Subcutaneous abdominal adipose tissue (tissue), 5 donors: Measurements from ENCODE around the gene NALCN.

Experiments
- H3K27ac ChIP-seq: one replicate; pipeline ENCODE4 v1.7.0; 2013; ENCODE audit warnings: low read depth, mild to moderate bottlenecking, inconsistent platforms, low read length, moderate library complexity
- H3K27me3 ChIP-seq, 5 donors: one replicate each; pipeline ENCODE4 v1.7.0; 2013; ENCODE audit warnings: low read length in 5 of 5, inconsistent platforms in 1 of 5; ENCODE audit not compliant: control insufficient read depth in 5 of 5, insufficient read depth in 4 of 5
- H3K36me3 ChIP-seq, 5 donors: one replicate each; pipeline ENCODE4 v1.7.0; 2013; ENCODE audit warnings: low read length in 5 of 5; ENCODE audit not compliant: control insufficient read depth in 5 of 5, insufficient read depth in 5 of 5
- H3K4me1 ChIP-seq, 5 donors: one replicate each; pipeline ENCODE4 v1.7.0; 2013; ENCODE audit warnings: low read length in 5 of 5, mild to moderate bottlenecking in 3 of 5, moderate library complexity in 1 of 5; ENCODE audit not compliant: control insufficient read depth in 5 of 5, insufficient read depth in 5 of 5
- H3K4me3 ChIP-seq, 5 donors: one replicate each; pipeline ENCODE4 v1.7.0; 2013; ENCODE audit warnings: low read length in 5 of 5, low read depth in 1 of 5
- H3K9ac ChIP-seq, 5 donors: one replicate each; pipeline ENCODE4 v1.7.0; 2013; ENCODE audit warnings: low read length in 5 of 5, mild to moderate bottlenecking in 4 of 5, moderate library complexity in 3 of 5
- H3K9me3 ChIP-seq, 5 donors: one replicate each; pipeline ENCODE4 v1.7.0; 2013; ENCODE audit warnings: low read length in 5 of 5; ENCODE audit not compliant: control insufficient read depth in 5 of 5
- donor health status: healthy.
- donor health status: healthy.
- donor health status: healthy.
- donor health status: healthy.
- donor health status: healthy.

Gene NALCN

GRCh38 chr13:101025925-101026324 lies 390.4 kb downstream of the NALCN start:
- Histone ChIP-seq H3K9me3 (no peaks in the 10 kb centered on the region), H3K36me3 (no peaks in the 10 kb centered on the region), H3K27me3 (no peaks in the 10 kb centered on the region), H3K4me1 (peaks cover 0 to 16% (median 0%) of the 10 kb centered on the region in 5 donors), H3K4me3 (no peak overlapping the region), H3K9ac (no peak overlapping the region), H3K27ac (no peak overlapping the region)

- Histone ChIP-seq H3K27me3 (no peaks in the 10 kb centered on the region), H3K27ac (no peak overlapping the region), H3K9me3 (no peaks in the 10 kb centered on the region), H3K36me3 (no peaks in the 10 kb centered on the region), H3K4me3 (no peak overlapping the region), H3K4me1 (peaks cover 0 to 17% (median 0%) of the 10 kb centered on the region in 5 donors), H3K9ac (no peak overlapping the region)
Observed at GRCh38 chr13:101025519-101025918, 390.8 kb downstream of the NALCN start.

GRCh38 chr13:101019126-101019525 lies 397.2 kb downstream of the NALCN start:
- Histone ChIP-seq H3K36me3 (no peaks in the 10 kb centered on the region), H3K4me3 (peak overlapping the region in 1 of 5 donors; percentile 28), H3K27me3 (peaks cover 0 to 2% (median 0%) of the 10 kb centered on the region in 5 donors), H3K9me3 (no peaks in the 10 kb centered on the region), H3K4me1 (peaks cover 0 to 24% (median 5%) of the 10 kb centered on the region in 5 donors), H3K9ac (no peak overlapping the region), H3K27ac (no peak overlapping the region)

GRCh38 chr13:101018720-101019119 lies 397.6 kb downstream of the NALCN start:
- Histone ChIP-seq H3K4me3 (peak overlapping the region in 1 of 5 donors; percentile 28), H3K27ac (no peak overlapping the region), H3K9ac (no peak overlapping the region), H3K9me3 (no peaks in the 10 kb centered on the region), H3K27me3 (peaks cover 0 to 2% (median 0%) of the 10 kb centered on the region in 5 donors), H3K4me1 (peaks cover 0 to 24% (median 5%) of the 10 kb centered on the region in 5 donors), H3K36me3 (no peaks in the 10 kb centered on the region)

GRCh38 chr13:101017123-101017872 lies 399.0 kb downstream of the NALCN start:
- H3K9me3 ChIP-seq, result no peaks in the 10 kb centered on the region
- H3K9ac ChIP-seq, result no peak overlapping the region
- no peak overlapping the region for H3K4me3 ChIP-seq
- no peak overlapping the region for H3K27ac ChIP-seq
- peaks cover 0 to 24% (median 5%) of the 10 kb centered on the region in 5 donors for H3K4me1 ChIP-seq
- no peaks in the 10 kb centered on the region for H3K36me3 ChIP-seq
- H3K27me3 ChIP-seq, result peaks cover 0 to 2% (median 0%) of the 10 kb centered on the region in 5 donors

- Histone ChIP-seq H3K27me3 (peaks cover 0 to 2% (median 0%) of the 10 kb centered on the region in 5 donors), H3K27ac (no peak overlapping the region), H3K4me3 (no peak overlapping the region), H3K36me3 (no peaks in the 10 kb centered on the region), H3K9me3 (no peaks in the 10 kb centered on the region), H3K9ac (no peak overlapping the region), H3K4me1 (peaks cover 0 to 24% (median 5%) of the 10 kb centered on the region in 5 donors)
Observed at GRCh38 chr13:101016475-101016874, 399.8 kb downstream of the NALCN start.

GRCh38 chr13:101013245-101013644 lies 403.1 kb downstream of the NALCN start:
- no peak overlapping the region for H3K9ac ChIP-seq
- H3K36me3 ChIP-seq, result no peaks in the 10 kb centered on the region
- peaks cover 0 to 8% (median 0%) of the 10 kb centered on the region in 5 donors for H3K4me1 ChIP-seq
- H3K27me3 ChIP-seq, result peaks cover 0 to 2% (median 0%) of the 10 kb centered on the region in 5 donors
- H3K9me3 ChIP-seq, result no peaks in the 10 kb centered on the region
- no peak overlapping the region for H3K27ac ChIP-seq
- no peak overlapping the region for H3K4me3 ChIP-seq

- H3K36me3 ChIP-seq, result no peaks in the 10 kb centered on the region
- H3K4me1 ChIP-seq, result no peaks in the 10 kb centered on the region
- H3K27me3 ChIP-seq, result no peaks in the 10 kb centered on the region
- H3K9ac ChIP-seq, result no peak overlapping the region
- H3K27ac ChIP-seq, result no peak overlapping the region
- H3K4me3 ChIP-seq, result no peak overlapping the region
- H3K9me3 ChIP-seq, result no peaks in the 10 kb centered on the region
Observed at GRCh38 chr13:101010100-101010499, 406.2 kb downstream of the NALCN start.

GRCh38 chr13:101007245-101007644 lies 409.1 kb downstream of the NALCN start:
- Histone ChIP-seq H3K27me3 (no peaks in the 10 kb centered on the region), H3K4me3 (no peak overlapping the region), H3K9me3 (no peaks in the 10 kb centered on the region), H3K36me3 (no peaks in the 10 kb centered on the region), H3K9ac (no peak overlapping the region), H3K4me1 (peaks cover 0 to 13% (median 0%) of the 10 kb centered on the region in 5 donors), H3K27ac (no peak overlapping the region)
